GM18867 (cell line): Measurements from ENCODE around the gene EEF1A1.
A peak's percentile ranks its signal among the peaks of the same experiment; 100 is the strongest.
"Not testable (repeated sequence)": the region's sequence is repeated elsewhere in the genome, so short reads cannot be mapped to it uniquely, and the experiment has no call there.

Source experiments
- ATAC-seq: cut with Tn5 transposase; IDR thresholded peaks from one replicate; pipeline ENCODE4 v1.9.1; 2021; ENCODE audit warnings: mild to moderate bottlenecking, moderate library complexity; ENCODE audit not compliant: unreplicated experiment

The EEF1A1 gene

GRCh38 chr6:73538116-73538779 is 17.4 kb upstream of the EEF1A1 start:
- ATAC-seq, result peak; percentile 17

GRCh38 chr6:73537677-73538076 is 16.8 kb upstream of the EEF1A1 start:
- ATAC-seq, result peak; percentile 49

GRCh38 chr6:73534628-73535027 is 13.8 kb upstream of the EEF1A1 start:
- no peak for ATAC-seq

GRCh38 chr6:73532293-73532692 is 11.5 kb upstream of the EEF1A1 start:
- ATAC-seq, result no peak

- no peak for ATAC-seq
Observed at GRCh38 chr6:73528897-73529296, 8.1 kb upstream of the EEF1A1 start.

- no peak for ATAC-seq
Observed at GRCh38 chr6:73525546-73526330, 4.9 kb upstream of the EEF1A1 start.

GRCh38 chr6:73523434-73524123 is 2.7 kb upstream of the EEF1A1 start:
- ATAC-seq, result peak; percentile 55

GRCh38 chr6:73521351-73521985 is 636 bp upstream of the EEF1A1 start:
- ATAC-seq, result peak; percentile 30

- ATAC-seq, result no peak
Observed at GRCh38 chr6:73519926-73520687, 725 bp downstream of the EEF1A1 start.

GRCh38 chr6:73518982-73519881 is 1.6 kb downstream of the EEF1A1 start:
- ATAC-seq, result not testable (repeated sequence)

- ATAC-seq, result not testable (repeated sequence)
Observed at GRCh38 chr6:73518100-73518981, 2.5 kb downstream of the EEF1A1 start.

- ATAC-seq, result no peak
Observed at GRCh38 chr6:73516514-73517489, 4.0 kb downstream of the EEF1A1 start.

GRCh38 chr6:73515204-73515655 is 5.6 kb downstream of the EEF1A1 start:
- ATAC-seq, result peak; percentile 54

GRCh38 chr6:73514746-73515110 is 6.1 kb downstream of the EEF1A1 start:
- no peak for ATAC-seq

- no peak for ATAC-seq
Observed at GRCh38 chr6:73513496-73513854, 7.4 kb downstream of the EEF1A1 start.

GRCh38 chr6:73511796-73512195 is 9.0 kb downstream of the EEF1A1 start:
- no peak for ATAC-seq

GRCh38 chr6:73509851-73510250 is 11.0 kb downstream of the EEF1A1 start:
- no peak for ATAC-seq
